HG03097 (cell line): ENCODE data around the gene CHMP1B.
"Not testable (repeated sequence)": the region's sequence is repeated elsewhere in the genome, so short reads cannot be mapped to it uniquely, and the experiment has no call there.

Experiments
- ATAC-seq: cut with Tn5 transposase; IDR thresholded peaks from one replicate; pipeline ENCODE4 v1.9.1; 2021; ENCODE audit not compliant: unreplicated experiment, low FRiP score

The CHMP1B gene

DNA sequence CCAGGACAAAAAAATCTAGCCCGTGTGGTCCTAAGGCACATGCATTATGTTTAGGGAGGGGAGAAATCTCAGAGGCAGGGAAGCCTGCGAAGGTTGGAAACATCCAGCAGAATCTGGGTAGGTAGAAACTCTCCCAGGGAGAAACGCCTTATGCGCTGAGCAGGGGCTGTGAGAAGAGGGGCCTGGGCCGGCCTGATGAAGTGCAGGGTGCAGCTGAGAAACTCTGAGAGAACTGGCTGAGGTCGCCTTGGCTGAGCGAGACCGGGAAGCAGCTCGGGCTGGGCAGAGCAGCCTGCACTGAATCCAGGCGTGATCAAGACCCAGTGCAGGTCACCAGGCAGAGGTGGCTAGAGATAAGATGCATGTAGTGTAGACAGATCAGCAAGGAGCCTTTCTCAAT is 15.1 kb downstream of the CHMP1B start:
- no peak for ATAC-seq

GRCh38 chr18:11866764-11867163 is 15.6 kb downstream of the CHMP1B start:
- ATAC-seq: no peak

GRCh38 chr18:11868230-11868629 is 17.0 kb downstream of the CHMP1B start:
- ATAC-seq: no peak

- no peak for ATAC-seq
Observed at GRCh38 chr18:11871501-11871900, 20.3 kb downstream of the CHMP1B start.

DNA sequence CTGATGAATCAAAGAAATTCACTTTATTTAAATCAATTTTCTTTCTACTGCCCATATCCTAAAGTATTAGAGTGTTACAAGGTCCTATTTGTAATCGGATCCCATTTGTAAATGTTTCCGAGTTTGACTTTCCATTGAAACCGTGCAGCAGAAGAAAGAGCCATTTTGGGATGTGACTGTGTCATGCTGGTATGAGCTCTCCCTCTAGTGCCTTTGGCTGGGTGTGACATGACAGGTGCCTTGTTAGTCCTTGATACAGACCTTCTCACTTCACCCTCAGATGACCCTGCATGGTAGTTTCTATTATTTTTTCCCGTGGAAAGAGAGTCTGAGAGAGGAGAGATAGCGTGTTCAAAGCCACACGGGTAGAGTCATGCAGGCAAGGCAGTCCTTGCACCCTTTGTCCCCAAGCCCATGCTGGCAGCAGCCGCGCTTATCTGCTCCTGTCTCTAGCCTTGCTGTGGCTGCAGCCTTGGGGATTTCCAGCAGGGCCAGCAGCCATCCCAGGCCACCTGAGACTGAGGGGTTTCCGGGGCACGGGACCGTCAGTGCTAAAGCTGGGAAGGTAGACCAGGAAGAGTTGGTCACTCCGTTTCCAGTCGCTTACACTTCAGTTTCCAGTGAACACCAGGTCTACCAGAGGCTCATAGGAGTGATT is 21.4 kb downstream of the CHMP1B start:
- no peak for ATAC-seq

DNA sequence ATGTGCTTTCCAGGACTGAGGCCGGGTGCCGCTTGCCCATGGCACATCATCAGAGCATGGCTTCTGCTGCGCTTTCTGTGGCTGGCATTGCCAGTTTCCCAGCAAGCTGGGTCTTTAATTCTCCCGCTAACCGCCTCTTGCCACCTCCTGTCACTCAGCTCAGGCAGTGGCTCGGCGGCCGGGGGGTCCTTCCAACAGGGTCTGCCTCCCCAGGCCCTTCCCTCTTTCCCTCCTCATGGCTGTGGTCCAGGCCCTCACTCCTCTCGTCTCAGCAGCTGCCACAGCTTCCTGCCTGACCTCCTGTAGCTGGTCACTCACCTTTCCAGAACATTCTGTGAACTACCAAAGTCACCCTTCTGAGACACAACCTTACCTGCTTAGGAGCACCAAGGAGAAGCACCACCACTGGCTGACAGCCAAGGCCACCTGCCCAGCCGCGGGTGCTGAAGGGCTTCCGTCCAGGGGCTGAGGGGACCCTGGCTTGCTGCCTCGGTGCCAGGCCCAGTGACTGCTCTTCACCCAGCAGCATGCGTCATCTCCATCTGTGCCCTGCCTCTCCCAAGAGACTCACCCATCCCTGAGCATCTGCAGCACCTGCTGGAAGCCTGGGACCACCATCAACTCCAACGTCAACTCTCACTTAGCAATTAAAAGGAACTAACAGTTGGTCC is 22.6 kb downstream of the CHMP1B start:
- no peak for ATAC-seq

- no peak for ATAC-seq
Observed at GRCh38 chr18:11874676-11875075, 23.5 kb downstream of the CHMP1B start.

GRCh38 chr18:11877497-11878135 is 26.4 kb downstream of the CHMP1B start:
- no peak for ATAC-seq

- no peak for ATAC-seq
Observed at GRCh38 chr18:11880586-11881304, 29.5 kb downstream of the CHMP1B start.

- no peak for ATAC-seq
Observed at GRCh38 chr18:11882636-11883035, 31.4 kb downstream of the CHMP1B start.

GRCh38 chr18:11883153-11883552 is 31.9 kb downstream of the CHMP1B start:
- ATAC-seq: peak; percentile 58

DNA sequence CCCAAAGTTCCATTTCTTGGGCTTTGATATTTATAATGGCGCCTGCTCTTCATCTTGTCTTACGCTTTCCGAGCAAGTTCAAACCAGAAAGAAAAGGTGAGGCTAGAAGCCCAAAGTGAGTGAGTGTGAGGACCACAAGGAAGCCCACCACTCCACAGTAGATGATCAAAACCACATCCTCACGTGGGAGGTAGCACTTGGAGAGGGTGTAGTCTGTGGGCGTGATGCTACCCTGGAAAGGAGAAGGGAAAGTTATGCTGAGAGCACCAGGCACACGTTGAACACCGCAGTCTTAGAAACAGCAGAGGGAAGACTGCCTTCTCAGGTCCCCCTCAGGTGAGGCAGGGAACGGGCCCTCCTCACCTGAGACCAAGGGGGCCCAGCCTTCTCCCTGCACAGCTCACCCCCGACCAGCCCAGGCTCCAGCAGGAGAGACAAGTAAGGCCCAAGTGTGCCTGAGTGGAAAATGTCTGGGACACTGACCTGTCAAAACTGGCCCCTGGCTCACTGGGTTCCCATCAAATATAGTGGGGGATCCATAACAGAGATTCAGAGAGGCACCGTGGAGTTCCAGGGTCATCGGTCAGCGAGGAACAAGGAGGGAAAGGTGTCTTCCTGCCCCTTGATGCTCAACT is 33.3 kb downstream of the CHMP1B start:
- ATAC-seq: no peak

DNA sequence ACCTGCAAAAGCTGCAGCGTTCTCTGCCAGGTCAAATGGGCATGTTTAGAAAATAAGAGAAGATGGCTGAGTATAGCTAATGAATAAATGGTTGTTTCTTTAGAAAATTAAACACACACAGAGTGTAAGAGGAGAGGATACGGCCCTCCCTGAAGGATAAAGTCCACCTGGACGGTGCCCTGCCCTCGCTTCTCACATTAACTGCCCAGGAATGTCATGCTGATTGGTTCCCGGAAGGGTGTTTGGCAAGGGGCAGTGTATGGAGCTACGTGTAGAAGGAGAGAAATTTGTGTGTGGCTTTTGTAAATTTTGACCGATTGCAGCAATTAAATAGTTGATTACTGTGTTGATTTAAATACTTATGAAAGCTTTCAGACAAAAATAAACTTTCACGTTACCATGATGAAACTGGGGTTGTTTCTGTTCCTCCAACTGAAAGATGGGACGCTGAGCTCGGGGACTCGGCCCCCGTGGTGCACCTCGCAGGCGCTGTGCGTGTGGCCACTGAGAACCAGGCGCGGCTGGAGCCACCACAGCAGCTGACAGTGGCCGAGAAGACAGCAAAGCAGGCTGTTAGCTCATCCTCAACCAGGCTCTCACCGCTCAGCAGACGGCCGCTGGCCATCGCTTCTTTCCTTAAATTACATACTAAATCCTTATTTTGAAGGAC is 34.2 kb downstream of the CHMP1B start:
- ATAC-seq: no peak

DNA sequence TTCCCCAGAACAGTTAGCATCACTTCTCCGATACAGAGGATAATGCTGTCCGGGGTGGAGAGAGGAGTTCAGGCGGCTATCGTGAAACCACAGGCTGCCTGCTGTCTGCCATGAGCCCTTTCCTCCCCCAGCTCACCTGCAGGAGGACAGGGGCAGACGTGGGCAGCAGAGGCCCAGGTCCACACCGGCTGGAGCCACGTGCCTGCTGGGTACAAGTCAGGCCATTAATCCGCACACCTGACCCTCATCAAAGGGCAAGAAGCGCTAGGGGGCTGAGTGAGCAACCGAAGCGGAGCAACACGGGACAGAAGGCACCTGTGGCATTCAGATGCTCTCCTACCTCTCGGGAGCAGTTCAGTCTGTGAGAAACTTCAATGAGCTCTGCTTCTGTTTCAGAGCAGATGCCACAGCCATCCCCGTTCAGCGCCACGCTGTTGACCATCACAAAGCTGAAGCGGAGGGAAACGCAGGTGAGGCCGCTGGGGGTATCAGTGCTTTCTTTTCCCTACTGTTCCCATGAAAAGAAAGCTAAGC is 35.4 kb downstream of the CHMP1B start:
- ATAC-seq: no peak

DNA sequence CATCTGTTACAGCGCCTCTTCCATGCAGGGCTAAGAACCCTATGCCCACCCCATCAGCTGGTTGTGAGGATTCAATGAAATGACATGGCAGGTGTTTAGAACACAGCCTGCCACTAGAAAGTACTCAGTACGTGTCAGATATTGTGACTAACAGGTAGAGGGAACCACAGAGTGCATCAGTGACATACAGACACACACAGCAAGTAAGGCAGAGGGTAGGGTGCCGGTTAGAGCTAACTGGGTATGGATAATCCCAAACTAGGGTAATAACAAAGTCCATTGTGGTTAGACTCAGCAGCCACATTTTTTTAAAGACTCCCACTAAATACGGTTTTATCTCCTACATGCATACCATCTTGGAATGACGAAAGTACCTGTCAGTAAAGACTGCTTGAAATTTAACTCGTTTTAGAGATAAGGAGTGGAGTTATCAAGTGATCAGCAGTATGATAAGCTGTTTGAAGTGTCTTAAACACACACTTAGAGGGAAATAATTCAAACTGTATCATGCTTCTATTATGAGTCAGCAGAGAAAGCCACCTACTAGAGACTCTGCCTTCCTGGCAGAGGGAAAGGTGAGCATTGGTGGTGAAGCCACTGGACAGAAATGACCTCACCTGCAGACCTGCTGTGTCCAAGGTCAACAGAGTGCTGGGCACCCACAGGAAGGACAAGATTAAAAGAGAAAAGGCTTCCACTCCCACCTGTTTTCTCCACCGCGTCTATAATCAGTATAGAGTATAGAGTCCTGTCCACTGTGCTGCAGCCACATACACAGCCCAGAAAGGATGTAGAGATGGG is 36.3 kb downstream of the CHMP1B start:
- ATAC-seq: no peak

DNA sequence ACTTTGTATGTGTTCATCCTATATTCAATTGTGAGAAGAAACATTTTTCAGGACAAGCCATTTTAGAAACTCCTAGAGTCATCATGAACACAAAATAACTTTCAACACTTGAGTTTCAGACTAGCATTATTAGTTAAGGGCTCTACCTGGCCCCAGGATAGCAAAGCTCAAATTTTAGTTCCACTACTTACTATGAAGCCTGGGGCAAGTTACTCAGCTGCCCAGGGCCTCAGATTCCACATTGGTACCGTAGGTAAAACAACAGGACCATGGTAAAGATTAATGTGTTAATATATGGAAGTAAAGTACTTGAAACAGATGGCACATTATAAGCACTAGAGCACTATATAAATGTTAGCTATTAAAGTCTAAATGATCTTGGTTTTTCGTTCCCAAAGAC is 37.5 kb downstream of the CHMP1B start:
- no peak for ATAC-seq

- ATAC-seq: no peak
Observed at GRCh38 chr18:11889284-11889683, 38.1 kb downstream of the CHMP1B start.

- ATAC-seq: no peak
Observed at GRCh38 chr18:11891737-11892136, 40.5 kb downstream of the CHMP1B start.

DNA sequence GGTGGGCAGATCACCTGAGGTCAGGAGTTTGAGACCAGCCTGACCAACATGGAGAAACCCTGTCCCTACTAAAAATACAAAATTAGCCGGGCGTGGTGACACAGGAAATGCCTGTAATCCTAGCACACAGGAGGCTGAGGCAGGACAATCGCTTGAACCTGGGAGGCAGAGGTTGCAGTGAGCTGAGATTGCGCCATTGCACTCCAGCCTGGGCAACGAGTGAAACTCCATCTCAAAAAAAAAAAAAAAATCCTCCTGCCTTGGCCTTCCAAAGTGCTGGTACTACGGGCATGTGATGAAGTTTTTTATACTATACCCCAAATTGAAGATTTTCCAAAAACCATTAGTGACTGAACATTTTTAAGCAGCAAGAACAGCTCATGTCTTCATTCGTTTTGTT is 41.2 kb downstream of the CHMP1B start:
- ATAC-seq: not testable (repeated sequence)
